Testis (tissue), 3 donors: ENCODE measurements around the gene SERTM1. TPM values are rescaled to one million over a fixed set of nuclear protein-coding genes. Genes with fewer than 3 reads are reported as not detected.

Source experiments
- DNase-seq: peaks from one replicate; pipeline ENCODE4 v3.0.0-alpha.2; 2019
- H3K27ac ChIP-seq, 2 donors: fragments of 200-600 bp; sonication (generic); one replicate each; pipeline ENCODE4 v1.5.1; 2019
- H3K27me3 ChIP-seq: fragments of 200-600 bp; sonication (generic); one replicate; pipeline ENCODE4 v1.5.1; 2019
- H3K36me3 ChIP-seq: fragments of 200-600 bp; sonication (generic); one replicate; pipeline ENCODE4 v1.5.1; 2017; ENCODE audit warnings: low read depth; ENCODE audit errors: missing control alignments
- H3K4me1 ChIP-seq: fragments of 200-600 bp; sonication (generic); one replicate; pipeline ENCODE4 v1.5.1; 2019
- H3K4me3 ChIP-seq, 2 donors: fragments of 200-600 bp; sonication (generic); one replicate each; pipeline ENCODE4 v1.5.1; 2017 to 2019
- H3K9me3 ChIP-seq: fragments of 200-600 bp; sonication (generic); one replicate; pipeline ENCODE4 v1.5.1; 2017
- POLR2A ChIP-seq: fragments of 450-650 bp; IDR thresholded peaks from one replicate; pipeline ENCODE4 v1.6.1; 2017; ENCODE audit warnings: antibody characterized with exemption, mild to moderate bottlenecking, moderate library complexity
- WGBS, 2 donors: methylation state at CpG; one replicate each; pipeline ENCODE4 v1.1.5; 2018; 5-methylcytosine and 5-hydroxymethylcytosine counted together
- intact Hi-C: fragments of 100-400 bp; cut with DNase I; formaldehyde crosslinking; loops from one replicate; pipeline ENCODE4 v1.15.1; 2023; ENCODE audit warnings: low total_unique reads
- polyA plus RNA-seq: library from polyadenylated mRNA; stranded (reverse); fragments of 350-450 nt; fragmentation: Illumina TruSeq; extraction: RNeasy Lipid Tissue Mini Kit (QIAGEN cat#74804); gene quantifications from one replicate; pipeline ENCODE4 v1.2.3, GENCODE V29; 2014; ENCODE audit warnings: low read depth, low replicate concordance; ENCODE audit not compliant: insufficient read depth
- total RNA-seq, 2 donors: library from RNA; depleted of rRNA; stranded (reverse); fragments of >200 nt; gene quantifications; one replicate each; pipeline ENCODE4 v1.2.3, GENCODE V29; 2016
- TF ChIP-seq, protein P1 (sequence below), 3 experiments: fragments of 450-650 bp in 2 of 3; fragments of 200-600 bp in 1 of 3; sonication (generic) in 1 of 3; IDR thresholded peaks; one replicate each; pipeline ENCODE4 v1.5.1; 2016 to 2019; ENCODE audit warnings: antibody characterized with exemption in 3 of 3, mild to moderate bottlenecking in 2 of 3, moderate library complexity in 1 of 3

The SERTM1 gene
- total and polyA plus RNA-seq, 3 donors from 2014 or later: 0.08 to 2.5 (median 0.31) TPM

DNA sequence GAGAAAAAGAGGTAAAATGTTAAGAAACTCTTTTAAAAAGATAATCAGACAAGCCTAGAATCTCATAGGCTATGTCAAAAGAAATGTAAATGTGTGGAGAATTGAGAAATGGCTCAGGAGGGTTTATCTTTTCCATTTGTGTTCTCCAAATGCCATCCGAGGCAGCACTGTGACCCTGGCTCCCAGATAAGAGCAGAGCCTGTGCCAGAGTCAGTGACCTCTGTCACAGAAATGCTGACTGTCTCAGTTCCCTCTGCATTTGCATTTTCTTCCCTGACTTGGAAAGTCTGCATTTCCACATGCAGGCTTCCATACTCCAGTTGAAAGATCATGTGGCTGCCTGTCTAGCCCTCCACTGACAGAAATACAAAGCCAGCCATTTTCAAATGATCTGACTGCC, 42.0 kb downstream of the SERTM1 start:
- Histone ChIP-seq H3K9me3 (no peaks in the 10 kb centered on the region), H3K27me3 (no peaks in the 10 kb centered on the region), H3K27ac (no peak overlapping the region), H3K36me3 (no peaks in the 10 kb centered on the region), H3K4me1 (peaks cover 2% of the 10 kb centered on the region), H3K4me3 (no peak overlapping the region)
- 23 to 53% methylated on average over 1 of the region's 1 CpG for WGBS, 2 donors
- DNase-seq: peak; percentile 32
- intact Hi-C loops: no loop called here
- TF ChIP-seq, protein P1, sequence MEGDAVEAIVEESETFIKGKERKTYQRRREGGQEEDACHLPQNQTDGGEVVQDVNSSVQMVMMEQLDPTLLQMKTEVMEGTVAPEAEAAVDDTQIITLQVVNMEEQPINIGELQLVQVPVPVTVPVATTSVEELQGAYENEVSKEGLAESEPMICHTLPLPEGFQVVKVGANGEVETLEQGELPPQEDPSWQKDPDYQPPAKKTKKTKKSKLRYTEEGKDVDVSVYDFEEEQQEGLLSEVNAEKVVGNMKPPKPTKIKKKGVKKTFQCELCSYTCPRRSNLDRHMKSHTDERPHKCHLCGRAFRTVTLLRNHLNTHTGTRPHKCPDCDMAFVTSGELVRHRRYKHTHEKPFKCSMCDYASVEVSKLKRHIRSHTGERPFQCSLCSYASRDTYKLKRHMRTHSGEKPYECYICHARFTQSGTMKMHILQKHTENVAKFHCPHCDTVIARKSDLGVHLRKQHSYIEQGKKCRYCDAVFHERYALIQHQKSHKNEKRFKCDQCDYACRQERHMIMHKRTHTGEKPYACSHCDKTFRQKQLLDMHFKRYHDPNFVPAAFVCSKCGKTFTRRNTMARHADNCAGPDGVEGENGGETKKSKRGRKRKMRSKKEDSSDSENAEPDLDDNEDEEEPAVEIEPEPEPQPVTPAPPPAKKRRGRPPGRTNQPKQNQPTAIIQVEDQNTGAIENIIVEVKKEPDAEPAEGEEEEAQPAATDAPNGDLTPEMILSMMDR (IDR thresholded peaks at IDR 0.05): no peak
- no peak for TF ChIP-seq POLR2A

DNA sequence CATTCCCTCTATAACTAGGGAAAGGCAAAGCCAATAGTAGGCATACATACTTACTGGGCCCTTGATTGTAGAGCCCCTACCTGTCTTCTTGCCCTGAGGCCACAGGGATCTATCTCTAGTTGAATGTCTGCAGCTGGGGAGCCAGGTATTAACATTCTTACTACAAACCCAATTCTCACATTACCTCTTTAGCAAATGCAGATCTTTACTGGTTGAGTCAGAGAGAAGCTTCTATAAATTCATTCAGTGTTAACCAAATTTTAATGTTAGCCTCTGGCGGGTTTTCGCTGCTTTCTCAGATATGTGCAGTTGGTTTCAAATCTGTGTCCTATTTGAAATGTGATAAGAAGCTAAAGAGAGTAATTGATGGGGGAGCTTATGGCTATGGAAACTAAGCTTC, 43.2 kb downstream of the SERTM1 start:
- H3K36me3 ChIP-seq: no peaks in the 10 kb centered on the region
- no peak for DNase-seq
- no peak for TF ChIP-seq POLR2A
- TF ChIP-seq, protein P1 (IDR thresholded peaks at IDR 0.05): no peak
- intact Hi-C loops: no loop called here
- H3K27me3 ChIP-seq: no peaks in the 10 kb centered on the region
- H3K27ac ChIP-seq: no peak overlapping the region
- WGBS, 2 donors: 93 to 95% methylated on average over 2 of the region's 2 CpGs
- peaks cover 2% of the 10 kb centered on the region for H3K4me1 ChIP-seq
- H3K4me3 ChIP-seq: no peak overlapping the region
- H3K9me3 ChIP-seq: no peaks in the 10 kb centered on the region

DNA sequence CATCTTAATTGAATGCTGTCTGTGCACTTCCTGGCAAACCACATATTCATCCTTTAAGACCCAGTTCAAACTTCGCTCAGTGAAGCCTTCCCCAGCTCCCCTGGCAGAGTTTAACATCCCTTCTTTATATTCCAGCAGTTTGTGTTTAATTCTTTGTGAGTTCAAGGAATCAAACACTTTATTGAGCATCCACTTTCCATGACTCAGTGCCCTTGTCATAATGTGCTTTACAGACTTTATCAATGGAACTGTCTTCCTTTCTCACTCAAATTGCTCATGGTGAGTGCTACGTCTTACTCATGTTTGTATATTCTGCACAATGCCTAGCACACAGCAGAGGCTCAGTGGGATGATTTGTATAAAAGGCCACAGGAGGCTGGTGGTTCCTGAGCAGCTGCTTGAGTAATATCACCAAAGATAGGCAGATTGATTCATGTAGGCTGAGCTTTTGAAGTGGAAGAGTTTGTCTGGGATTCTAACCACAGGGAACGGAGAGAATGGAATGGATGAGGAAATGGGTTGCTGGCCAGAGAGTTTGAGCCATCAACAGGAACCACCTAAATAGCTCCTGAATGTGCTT, 44.2 kb downstream of the SERTM1 start:
- 90 to 91% methylated on average over 3 of the region's 3 CpGs for WGBS, 2 donors
- Histone ChIP-seq H3K36me3 (no peaks in the 10 kb centered on the region), H3K4me3 (no peak overlapping the region), H3K27ac (no peak overlapping the region), H3K27me3 (no peaks in the 10 kb centered on the region), H3K9me3 (no peaks in the 10 kb centered on the region), H3K4me1 (peaks cover 2% of the 10 kb centered on the region)
- intact Hi-C loops: no loop called here
- no peak for TF ChIP-seq POLR2A
- TF ChIP-seq, protein P1 (IDR thresholded peaks at IDR 0.05): no peak
- DNase-seq: no peak

DNA sequence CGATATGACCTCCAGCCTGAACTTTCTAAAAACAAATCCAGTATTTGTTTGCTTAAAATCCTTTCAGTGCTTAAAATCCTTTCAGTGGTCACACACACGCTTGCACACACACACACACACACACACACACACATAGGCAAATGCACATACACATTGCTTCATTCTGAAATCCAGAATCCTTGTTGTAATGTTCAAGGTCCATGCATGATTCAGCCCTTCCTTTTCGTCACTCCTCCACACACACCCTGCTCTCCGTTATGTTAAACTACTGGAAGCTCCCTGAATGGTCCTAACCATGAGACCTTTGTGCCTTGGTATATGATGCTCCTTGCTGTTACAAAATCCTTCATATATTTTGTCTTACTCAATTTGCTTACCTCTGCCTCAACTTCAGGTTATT, 44.9 kb downstream of the SERTM1 start:
- no peaks in the 10 kb centered on the region for H3K36me3 ChIP-seq
- intact Hi-C loops: no loop called here
- H3K4me1 ChIP-seq: no peaks in the 10 kb centered on the region
- no peak overlapping the region for H3K4me3 ChIP-seq
- H3K27ac ChIP-seq: no peak overlapping the region
- TF ChIP-seq, protein P1 (IDR thresholded peaks at IDR 0.05): no peak
- no peak for TF ChIP-seq POLR2A
- no peak for DNase-seq
- no peaks in the 10 kb centered on the region for H3K27me3 ChIP-seq
- no peaks in the 10 kb centered on the region for H3K9me3 ChIP-seq
- 75 to 78% methylated on average over 4 of the region's 4 CpGs for WGBS, 2 donors

DNA sequence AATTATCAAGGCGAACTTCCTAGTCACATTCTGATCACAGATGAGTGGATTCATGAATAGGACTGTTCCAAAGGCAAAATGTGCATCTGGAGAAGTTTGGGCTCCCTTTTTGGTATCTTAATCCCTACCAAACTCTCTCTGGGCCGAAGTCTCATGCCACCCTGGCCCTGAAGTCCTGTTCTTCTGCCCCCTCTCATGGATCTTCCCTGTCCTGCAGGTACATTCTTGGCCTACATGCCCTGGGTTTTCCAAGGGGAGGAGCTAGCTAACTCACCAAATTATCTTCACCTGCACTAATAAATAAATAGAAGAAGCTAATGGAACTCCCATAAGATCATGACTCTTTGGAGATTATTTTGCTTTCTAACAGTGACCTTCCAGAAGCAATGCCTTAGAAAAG, 50.3 kb downstream of the SERTM1 start:
- DNase-seq: no peak
- Histone ChIP-seq H3K4me1 (no peaks in the 10 kb centered on the region), H3K4me3 (no peak overlapping the region), H3K9me3 (no peaks in the 10 kb centered on the region), H3K27ac (no peak overlapping the region), H3K27me3 (no peaks in the 10 kb centered on the region), H3K36me3 (no peaks in the 10 kb centered on the region)
- intact Hi-C loops: no loop called here
- 75 to 89% methylated on average over 2 of the region's 2 CpGs for WGBS, 2 donors
- no peak for TF ChIP-seq POLR2A
- TF ChIP-seq, protein P1 (IDR thresholded peaks at IDR 0.05): no peak
